CD4-positive, alpha-beta T cell treated with Interleukin-17A for 4 hours (primary cell): Measurements from ENCODE around the gene MPST.

ENCODE experiments used
- DNase-seq: peaks from one replicate; pipeline ENCODE4 v3.0.0-alpha.2; 2020; ENCODE audit warnings: mixed read lengths

Gene MPST

DNA sequence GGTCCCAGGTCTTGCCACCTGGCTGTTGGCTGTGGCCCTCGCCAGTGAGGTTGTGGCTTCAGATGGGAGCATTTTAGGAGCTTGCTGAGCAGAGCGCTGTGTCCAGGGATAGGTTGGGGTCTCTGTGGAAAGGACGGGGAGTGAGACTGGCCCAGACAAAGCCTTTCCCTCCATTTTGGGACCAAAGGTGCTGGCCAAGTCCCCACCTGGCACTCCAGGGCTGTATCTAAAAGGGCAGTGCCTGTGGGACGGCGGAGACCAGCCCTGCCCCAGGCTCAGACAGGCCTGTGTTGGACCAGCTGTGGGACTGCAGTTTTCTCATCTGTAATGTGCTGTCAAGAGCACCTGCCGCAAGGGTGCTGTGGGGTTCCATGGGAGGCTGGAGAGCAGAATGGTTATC is 27.0 kb downstream of the MPST start:
- no peak for DNase-seq

DNA sequence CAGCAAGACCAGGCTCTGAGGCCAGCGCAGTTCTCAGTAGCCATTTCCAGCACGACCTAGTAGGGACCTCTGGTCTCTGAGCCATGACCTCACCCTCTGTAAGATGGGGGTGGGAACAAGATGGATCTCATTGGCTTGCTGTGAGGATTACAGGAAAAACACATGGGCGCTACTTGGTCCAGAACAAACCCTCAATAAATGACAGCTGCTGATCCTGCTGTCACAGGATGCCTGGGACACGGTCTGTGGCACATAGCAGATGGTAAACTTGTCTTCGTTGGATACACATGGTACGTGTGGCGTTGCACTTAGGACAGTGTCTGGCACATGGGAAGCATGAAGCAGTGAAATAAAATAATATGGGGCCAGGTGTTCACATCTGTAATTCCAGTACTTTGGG is 27.5 kb downstream of the MPST start:
- DNase-seq, result no peak

DNA sequence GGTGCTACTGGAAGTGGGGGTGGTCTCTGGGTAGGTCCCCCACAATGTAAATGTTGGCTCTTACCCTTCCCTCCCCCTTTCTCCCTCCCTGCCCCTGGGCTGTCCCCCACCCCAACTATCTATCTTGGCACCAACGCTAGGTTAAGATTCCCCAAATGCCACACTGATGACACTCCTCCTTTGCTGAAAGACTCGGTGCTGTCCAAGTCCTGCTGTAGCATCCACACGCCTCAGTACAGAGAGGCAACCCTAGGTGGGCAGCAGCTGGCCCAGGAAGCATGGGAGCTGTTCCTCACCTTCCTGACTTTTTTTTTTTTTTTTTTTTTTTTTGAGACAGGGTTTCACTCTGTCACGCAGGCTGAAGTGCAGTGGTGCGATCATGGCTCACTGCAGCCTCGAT is 28.6 kb downstream of the MPST start:
- DNase-seq, result no peak

DNA sequence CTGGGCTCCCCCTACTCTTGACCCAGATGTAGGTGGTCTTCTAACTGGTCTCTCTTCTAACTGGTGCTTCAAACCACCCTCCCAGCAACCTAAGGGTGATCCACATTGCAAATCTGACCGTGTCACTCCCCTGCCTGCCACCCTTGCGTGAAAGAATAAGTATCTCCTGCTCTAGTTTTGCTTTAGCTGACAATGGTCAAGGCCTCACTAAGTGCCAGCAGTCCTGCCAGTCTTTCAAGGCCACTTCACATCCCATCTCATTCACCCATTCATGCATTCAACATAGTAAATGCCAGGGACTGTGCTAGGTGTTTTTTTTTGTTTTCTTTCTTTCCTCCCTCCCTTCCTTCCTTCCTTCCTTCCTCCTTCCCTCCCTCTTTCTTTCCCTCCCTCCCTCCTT is 29.7 kb downstream of the MPST start:
- no peak for DNase-seq

DNA sequence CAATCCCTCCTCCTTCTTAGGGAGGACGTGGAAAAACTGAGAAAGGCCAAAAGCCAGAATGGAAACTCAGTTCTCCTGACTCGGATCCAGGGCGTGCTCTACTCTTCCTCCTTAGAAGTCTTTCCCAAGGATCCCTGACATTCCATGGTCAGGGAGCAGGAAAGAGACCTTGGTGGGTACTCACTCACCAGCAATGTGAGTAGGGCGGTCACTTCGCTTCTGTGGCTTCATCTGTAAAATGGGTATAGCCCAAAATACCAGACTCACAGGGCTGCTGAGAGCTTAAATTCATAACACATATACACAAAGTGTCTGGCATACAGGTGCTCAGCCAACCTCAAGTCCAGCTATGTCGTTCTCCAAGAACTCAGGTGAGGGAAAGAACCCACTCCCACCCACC is 31.4 kb downstream of the MPST start:
- no peak for DNase-seq

DNA sequence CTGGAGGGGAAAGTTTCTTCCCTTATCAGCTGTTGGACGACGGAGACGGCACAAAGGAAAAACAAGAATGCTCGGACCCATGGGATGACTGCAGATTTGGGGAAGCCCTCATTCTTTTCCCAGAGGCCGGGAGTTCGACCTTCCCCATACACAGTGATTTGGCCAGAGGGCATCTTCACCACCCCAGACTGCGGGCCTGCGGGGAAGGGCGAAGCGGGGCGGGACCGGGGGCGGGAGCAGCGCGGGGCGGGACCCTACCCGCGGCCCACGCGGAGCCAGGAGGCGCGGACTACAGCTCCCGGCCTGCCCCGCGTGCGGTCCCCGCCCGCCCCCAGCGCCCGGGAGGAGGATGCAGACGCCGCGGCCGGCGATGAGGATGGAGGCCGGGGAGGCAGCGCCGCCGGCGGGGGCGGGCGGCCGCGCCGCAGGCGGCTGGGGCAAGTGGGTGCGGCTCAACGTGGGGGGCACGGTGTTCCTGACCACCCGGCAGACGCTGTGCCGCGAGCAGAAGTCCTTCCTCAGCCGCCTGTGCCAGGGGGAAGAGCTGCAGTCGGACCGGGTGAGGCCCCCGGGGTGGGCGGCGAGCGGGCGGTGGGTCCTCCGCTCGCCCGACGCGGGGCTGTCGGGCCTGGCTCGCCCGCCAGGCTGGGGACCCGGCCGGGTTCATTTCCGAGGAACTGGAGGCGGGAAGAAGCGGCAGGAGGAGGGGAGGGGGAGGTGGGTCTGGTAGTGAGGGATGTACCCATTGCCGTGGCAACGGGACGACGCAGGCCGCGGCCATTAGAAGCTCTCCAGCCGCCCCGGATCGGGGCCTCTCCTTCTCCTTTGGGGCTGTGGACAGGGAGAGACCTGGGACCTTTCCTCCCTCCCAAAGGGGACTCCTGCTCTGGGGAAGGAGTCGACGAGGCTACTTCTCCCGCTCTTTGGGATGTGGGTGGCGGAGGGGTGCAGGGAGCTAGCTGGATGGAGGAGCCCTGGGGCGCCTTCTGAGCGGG is 32.1 kb downstream of the MPST start, which contains the start of gene KCTD17:
TSS of gene KCTD17 (plus strand) at position 352 of the 995 bp plus-strand sequence. CDS start at position 371, 19 bp downstream.
- DNase-seq, result peak; percentile 86

DNA sequence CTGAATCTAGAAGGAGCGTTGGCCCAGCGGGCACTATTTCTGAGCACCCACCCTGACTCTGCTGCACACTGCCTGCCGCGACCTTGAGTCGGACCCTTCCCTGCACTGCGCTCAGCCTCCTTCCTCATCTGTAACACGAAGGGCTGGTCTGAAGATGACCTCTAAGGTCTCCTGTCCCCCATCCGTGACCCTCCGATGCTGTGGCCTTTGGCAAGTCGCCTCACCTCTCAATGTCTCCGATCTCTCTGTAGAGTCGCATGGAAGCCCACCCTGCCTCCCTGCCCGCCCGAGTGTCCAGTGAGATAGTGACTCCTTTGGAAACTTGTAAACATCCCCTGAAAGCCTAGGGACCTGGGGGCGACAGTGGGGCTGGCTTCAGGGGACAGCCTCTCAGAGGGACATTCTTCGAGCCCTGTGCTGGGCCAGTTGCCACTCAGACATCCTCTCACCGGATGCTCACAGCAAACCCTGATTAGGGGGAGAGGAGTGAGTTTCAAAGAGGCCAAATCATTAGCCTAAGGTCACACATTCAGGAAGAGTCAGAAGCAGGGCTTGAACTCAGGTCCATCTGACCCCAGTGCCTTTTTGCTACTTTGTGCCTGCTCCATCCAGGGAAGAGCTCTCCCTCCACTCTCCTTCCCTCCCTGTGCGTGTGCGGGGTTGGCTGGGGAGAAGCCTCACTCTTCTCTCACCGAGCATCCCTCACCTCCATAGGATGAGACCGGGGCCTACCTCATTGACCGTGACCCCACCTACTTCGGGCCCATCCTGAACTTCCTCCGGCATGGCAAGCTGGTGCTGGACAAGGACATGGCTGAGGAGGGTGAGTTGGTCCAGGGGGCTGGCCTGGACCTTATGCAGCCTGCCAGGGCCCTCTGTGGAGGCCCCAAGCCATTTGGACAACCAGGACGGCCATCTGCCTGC is 33.1 kb downstream of the MPST start:
- no peak for DNase-seq

DNA sequence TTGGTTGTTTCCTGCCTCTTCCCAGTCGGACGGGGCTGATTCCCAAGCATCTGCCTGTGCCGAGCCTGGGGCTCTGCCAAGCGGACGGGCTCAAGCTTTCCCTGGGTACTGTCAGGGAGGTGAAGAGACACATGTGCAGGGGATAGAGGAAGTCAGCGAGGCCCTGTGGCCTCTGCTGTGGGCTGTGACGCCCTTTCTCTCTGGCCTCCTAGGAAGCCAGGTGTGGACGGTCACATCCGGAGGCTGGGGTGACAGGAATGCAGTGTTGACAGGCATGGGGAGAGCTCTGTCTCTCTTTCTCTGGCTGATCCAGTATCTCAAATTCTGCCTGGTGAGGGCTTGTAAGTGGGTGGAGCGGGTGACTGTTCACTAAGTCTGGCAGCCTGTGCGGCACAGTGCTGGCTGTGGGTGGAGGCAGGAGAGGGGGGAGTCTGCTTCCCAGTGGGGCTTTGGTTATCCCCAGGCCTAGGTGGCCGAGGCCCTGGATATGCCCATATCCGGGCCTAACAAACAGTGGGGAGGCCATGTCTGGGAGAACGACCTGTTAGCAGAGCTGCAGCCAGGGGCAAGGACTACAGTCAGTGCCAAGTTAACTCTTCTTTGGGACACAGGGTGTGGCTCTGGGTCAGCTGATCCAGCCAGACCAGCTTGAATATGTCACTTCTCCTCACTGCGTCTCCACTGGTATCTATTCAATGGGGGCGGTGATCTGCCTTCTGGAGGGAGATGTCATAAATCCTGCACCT is 33.9 kb downstream of the MPST start:
- no peak for DNase-seq

DNA sequence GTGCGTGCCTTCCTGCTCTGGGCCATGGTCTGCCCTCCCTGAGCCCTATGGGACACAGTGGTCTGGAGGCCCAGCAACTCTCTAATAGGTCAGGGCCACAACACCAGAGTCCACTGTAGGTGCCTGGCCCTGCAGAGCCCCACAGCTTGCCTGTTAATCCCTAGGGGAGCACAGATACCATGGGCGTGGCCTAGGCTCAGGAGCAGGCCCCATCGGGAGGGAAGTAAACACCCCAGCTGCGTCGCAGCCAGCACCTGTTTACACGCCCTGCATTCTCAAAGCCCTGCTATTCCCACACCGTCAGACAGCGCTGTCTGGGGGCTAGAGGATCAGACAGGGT is 34.5 kb downstream of the MPST start:
- DNase-seq, result no peak

DNA sequence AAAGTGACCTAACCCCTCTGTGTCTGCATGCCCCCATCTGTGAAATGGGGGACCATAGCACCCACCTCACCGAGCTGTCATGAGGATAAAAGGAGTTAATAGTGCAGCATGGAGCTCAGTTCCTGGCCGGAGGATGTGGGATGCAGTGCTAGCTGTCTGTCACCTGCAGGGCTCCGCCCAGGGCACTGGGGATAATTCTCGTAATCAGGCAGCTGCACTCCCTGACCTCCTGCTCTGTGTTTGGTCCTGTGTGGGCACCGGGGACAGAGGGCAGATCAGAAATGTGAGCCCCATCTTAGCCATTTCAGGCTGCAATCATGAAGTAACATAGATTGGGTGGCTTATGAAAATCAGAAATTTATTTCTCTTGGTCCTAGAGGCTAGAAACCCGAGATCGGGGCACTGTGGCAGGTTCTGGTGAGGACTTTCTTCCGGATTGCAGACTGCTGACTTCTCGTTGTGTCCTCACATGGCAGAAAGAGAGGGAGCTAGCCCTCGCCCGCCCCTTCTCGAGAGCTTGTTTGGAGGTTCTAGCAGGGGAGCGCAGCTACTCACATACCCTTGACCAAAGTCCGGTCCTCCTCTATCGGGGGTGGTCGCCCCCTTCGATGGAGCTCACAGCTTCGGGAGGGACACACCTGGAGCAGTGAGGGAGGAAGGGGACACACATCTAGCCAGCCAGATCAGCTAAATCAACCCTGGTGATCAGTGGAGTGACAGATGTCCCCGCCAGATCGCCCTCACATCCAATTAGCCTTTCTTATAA is 35.2 kb downstream of the MPST start:
- no peak for DNase-seq

DNA sequence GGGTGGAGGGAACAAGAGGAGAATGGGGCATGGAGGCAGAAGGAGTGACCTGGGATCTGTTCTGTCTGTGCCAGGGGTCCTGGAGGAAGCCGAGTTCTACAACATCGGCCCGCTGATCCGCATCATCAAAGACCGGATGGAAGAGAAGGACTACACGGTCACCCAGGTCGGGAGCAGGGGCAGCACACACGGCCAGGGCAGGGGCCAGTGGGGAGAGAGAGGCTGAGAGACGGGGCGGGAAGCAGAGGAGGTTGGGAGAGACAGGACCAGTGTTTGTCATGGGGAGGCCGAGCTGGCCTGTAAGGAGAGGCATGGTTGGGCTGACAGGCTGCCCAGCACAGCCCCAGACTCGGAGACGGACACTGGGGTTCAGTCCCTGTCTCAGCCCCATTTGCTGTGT is 36.7 kb downstream of the MPST start:
- no peak for DNase-seq

DNA sequence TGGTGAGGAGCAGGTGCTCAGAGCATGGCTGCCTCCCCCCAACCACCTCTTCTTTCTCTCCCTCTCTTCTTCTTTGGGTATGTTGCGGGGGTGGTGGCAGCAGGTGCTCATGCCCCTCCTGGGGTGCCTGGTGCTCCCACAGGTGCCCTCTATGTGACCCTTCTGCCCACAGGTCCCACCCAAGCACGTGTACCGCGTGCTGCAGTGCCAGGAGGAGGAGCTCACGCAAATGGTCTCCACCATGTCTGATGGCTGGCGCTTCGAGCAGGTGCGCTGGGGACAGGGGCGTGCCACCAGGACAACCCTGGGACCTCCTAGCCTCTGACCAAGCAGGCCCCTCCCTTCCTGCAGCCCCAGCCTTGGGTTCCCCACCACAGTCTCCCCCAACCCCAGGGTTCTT is 37.7 kb downstream of the MPST start:
- no peak for DNase-seq

DNA sequence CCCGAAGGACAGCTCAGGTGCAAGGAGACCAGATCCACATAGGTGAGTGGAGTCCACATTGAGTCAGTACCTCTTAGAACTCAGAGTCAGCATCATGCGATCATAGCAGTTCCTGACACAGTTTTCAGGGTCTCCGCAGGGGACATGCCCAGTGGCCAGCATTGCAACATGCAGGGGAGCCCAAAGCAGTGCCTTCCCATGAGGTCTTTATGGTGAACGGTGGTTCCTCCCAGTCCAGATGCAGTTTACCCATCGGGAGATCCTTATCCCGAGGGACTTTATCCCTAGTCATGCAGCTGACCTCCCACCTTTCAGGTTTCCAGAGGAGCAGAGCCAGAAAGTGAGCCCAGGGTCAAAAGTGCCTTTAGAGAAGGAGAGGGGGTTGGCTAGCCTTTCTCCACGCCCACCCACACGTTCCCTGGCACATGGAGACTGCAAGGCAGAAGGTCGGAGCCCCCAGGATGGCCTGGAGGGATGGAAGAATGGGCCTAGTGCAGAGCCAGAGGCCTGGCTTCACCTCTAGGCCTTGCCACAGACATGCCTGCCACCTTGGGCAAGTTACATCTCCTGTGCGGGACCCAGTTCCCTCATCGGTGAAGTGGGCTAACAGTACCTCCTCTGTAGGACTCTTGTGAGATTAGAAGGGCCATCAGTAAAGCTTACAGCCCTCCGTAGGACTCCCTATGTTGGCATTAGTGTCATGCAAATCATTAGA is 38.4 kb downstream of the MPST start:
- DNase-seq, result no peak

DNA sequence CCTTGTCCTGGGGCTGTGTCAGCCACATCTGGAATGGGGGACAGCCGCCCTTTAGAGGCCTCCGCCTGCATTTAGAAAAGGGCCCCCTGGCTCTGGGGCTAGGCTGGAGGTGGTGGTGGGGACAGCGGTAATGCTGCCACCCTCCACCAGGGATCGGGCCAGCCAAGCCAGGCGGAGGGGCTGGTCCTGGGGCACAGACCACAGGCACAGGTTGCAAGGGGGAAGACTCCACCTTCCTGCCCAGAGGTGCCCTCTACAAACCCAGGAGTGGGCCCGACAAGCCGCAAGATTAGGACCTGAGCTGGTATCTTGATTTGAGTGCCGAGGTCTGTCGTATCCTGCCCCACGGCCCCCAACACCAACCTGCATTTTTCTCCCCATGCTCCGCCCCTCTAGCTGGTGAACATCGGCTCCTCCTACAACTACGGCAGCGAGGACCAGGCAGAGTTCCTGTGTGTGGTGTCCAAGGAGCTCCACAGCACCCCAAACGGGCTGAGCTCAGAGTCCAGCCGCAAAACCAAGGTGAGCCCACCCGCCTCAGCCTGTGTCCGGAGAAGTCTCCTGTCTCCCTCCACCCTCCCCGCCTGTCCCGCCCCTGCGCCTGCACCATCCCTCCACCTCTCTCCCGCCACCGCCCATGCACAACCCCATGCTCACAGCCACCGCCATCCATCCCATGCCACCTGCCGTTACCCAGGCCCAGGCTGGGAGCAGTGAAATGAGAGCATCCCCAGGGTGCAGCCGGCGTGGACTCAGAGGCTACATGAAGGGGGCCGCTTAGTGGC is 39.6 kb downstream of the MPST start:
- no peak for DNase-seq

DNA sequence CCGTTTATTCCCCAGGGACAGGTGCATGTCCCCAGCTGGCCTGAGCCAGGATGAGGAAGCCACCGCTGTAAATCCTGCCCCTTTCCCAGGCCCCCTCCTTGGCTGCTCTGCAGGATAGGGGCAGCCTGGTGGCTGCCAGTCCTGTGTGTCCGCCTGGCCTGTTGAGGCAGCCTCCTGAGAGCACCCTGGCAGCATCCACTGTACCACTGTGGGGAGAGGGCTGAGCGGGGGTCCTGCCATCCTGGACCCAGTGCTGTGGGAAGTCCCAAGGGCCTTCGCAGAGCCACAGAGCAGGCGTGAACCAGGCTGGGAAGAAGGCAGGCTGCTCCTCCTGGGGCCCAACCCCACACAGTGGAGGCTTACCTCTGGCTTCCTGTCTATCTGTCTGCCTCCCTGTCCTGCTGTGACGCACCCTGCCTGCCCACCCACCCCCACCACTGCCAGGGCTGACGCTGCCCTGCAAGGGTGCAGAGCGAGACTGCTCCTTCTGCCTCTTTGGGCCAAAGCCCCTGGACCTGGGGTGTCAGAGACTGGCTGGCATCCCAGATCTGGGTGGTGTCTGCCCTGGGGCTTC is 40.4 kb downstream of the MPST start:
- DNase-seq, result peak; percentile 38

DNA sequence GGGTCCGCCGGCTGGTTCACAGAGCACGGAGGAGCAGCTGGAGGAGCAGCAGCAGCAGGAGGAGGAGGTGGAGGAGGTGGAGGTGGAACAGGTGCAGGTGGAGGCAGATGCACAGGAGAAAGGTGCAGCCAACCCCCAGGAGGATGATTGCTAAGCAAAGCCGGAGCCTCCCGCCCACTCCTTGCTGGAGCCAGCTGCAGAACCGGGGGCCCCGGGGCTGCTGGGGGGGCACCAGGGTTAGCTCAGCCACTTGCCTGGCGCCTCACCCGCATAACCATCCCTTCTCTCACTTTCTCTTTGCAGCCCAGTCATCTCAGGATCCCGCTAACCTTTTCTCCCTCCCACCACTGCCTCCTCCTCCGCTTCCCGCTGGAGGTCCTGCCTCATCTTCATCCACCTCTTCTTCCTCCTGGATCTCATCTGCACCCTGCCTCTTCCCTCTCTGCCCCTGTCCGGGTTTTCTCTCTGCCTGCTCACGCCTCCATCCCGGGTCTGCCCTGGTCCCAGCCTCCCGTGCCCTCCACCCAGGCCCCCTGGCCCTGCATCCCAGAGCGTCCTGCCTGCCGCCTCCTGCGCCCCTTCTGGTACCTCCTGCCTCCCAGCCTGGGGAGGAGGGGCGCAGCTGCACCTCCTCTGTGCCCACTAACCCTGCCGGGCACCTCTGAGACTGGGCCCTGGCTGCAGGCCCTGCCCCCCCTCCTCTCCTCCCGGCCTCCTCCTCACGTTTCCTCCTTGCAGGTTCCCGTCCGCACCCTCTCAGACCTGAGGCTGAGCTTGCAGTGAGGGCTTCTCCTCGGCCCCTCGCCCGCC is 41.5 kb downstream of the MPST start:
- no peak for DNase-seq

DNA sequence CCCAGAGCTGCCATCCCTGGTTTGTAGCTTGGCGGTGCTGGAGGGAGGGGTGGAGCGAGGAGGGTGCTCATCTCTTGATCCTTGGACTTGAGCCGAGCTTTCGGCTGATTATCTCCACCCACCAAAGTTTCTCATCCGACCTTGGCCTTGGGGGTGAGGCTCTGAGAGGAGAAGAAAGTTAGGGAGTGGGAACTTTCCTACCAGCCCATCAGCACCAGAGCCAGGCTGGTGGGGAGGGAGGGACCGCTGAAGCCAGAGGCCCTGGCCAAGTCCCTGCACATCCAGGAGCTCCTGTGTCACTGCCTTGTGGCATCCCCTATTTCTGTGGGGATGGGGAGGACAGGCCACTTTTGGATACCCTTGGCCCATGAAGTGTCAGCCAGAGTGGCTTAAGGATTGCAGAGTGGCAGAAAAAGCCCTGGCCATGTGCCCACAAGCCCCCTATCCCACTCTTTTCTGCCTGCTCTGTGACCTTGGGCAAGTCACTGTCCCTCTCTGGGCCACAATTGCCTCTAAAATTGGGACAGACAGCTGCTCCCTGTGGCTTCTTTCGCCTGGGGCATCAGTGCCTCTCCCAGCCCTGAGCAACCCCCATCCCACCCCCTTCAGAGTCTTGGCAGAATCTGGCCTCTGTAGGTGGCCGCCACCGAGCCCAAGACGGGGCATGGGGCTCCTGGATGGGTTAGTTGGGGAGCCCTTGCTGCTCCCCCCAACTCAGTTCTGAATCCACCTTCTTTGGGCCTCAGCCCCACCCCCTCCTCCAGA is 42.3 kb downstream of the MPST start:
- DNase-seq, result no peak

DNA sequence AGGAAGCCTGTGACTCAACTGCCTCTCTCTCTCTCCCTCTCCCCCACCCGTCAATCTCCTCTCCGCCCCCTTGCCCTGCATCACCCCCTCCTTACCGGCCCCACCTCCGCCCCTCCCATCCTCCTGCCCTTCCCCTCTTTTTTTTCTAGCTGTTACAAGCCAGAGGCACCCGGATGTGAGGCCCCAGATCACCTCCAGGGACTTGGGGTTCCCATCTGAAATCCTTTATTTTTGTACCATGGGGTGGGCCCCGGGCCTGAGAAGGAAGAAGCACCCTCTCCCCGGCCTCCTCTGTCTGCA is 42.8 kb downstream of the MPST start:
- DNase-seq, result no peak
